ENCODE data around the gene IQCC.

IQCC gene

GRCh38 chr1:32198237-32199042 is 7.0 kb upstream of the IQCC start:
- TF ChIP-seq, protein P1, sequence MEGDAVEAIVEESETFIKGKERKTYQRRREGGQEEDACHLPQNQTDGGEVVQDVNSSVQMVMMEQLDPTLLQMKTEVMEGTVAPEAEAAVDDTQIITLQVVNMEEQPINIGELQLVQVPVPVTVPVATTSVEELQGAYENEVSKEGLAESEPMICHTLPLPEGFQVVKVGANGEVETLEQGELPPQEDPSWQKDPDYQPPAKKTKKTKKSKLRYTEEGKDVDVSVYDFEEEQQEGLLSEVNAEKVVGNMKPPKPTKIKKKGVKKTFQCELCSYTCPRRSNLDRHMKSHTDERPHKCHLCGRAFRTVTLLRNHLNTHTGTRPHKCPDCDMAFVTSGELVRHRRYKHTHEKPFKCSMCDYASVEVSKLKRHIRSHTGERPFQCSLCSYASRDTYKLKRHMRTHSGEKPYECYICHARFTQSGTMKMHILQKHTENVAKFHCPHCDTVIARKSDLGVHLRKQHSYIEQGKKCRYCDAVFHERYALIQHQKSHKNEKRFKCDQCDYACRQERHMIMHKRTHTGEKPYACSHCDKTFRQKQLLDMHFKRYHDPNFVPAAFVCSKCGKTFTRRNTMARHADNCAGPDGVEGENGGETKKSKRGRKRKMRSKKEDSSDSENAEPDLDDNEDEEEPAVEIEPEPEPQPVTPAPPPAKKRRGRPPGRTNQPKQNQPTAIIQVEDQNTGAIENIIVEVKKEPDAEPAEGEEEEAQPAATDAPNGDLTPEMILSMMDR (IDR thresholded peaks at IDR 0.05; ENCODE audit: poor library complexity, severe bottlenecking), result no peak
- H3K27me3 ChIP-seq (ENCODE audit: insufficient read depth, poor library complexity, severe bottlenecking), result no peaks in the 10 kb centered on the region
- ATAC-seq (ENCODE audit: low read depth) (no peak), DNase-seq (ENCODE audit: low spot score) (no peak)
- no peak overlapping the region for H3K4me3 ChIP-seq (ENCODE audit: severe bottlenecking)
- H3K27ac ChIP-seq (ENCODE audit: poor library complexity, severe bottlenecking), result no peak overlapping the region
- no peaks in the 10 kb centered on the region for H3K9me3 ChIP-seq (ENCODE audit: severe bottlenecking)
- H3K36me3 ChIP-seq (ENCODE audit: low read depth), result peaks cover 36% of the 10 kb centered on the region
- no peaks in the 10 kb centered on the region for H3K4me1 ChIP-seq (ENCODE audit: insufficient read depth, poor library complexity, severe bottlenecking)

GRCh38 chr1:32199043-32199716 is 6.3 kb upstream of the IQCC start:
- Histone ChIP-seq H3K27ac (ENCODE audit: poor library complexity, severe bottlenecking) (peak overlapping the region; percentile 18), H3K36me3 (ENCODE audit: low read depth) (peaks cover 28% of the 10 kb centered on the region), H3K9me3 (ENCODE audit: severe bottlenecking) (no peaks in the 10 kb centered on the region), H3K4me1 (ENCODE audit: insufficient read depth, poor library complexity, severe bottlenecking) (no peaks in the 10 kb centered on the region), H3K4me3 (ENCODE audit: severe bottlenecking) (no peak overlapping the region), H3K27me3 (ENCODE audit: insufficient read depth, poor library complexity, severe bottlenecking) (no peaks in the 10 kb centered on the region)
- TF ChIP-seq, protein P1 (IDR thresholded peaks at IDR 0.05; ENCODE audit: poor library complexity, severe bottlenecking), result no peak
- ATAC-seq (ENCODE audit: low read depth) (no peak), DNase-seq (ENCODE audit: low spot score) (no peak)

GRCh38 chr1:32199717-32200072 is 5.8 kb upstream of the IQCC start:
- H3K4me3 ChIP-seq (ENCODE audit: severe bottlenecking), result no peak overlapping the region
- DNase-seq (ENCODE audit: low spot score) (no peak), ATAC-seq (ENCODE audit: low read depth) (no peak; the same call in 2 of the 3 replicates)
- no peaks in the 10 kb centered on the region for H3K9me3 ChIP-seq (ENCODE audit: severe bottlenecking)
- H3K4me1 ChIP-seq (ENCODE audit: insufficient read depth, poor library complexity, severe bottlenecking), result no peaks in the 10 kb centered on the region
- TF ChIP-seq, protein P1 (IDR thresholded peaks at IDR 0.05; ENCODE audit: poor library complexity, severe bottlenecking), result no peak
- H3K27me3 ChIP-seq (ENCODE audit: insufficient read depth, poor library complexity, severe bottlenecking), result no peaks in the 10 kb centered on the region
- peak overlapping the region; percentile 18 for H3K27ac ChIP-seq (ENCODE audit: poor library complexity, severe bottlenecking)
- peaks cover 23% of the 10 kb centered on the region for H3K36me3 ChIP-seq (ENCODE audit: low read depth)

DNA sequence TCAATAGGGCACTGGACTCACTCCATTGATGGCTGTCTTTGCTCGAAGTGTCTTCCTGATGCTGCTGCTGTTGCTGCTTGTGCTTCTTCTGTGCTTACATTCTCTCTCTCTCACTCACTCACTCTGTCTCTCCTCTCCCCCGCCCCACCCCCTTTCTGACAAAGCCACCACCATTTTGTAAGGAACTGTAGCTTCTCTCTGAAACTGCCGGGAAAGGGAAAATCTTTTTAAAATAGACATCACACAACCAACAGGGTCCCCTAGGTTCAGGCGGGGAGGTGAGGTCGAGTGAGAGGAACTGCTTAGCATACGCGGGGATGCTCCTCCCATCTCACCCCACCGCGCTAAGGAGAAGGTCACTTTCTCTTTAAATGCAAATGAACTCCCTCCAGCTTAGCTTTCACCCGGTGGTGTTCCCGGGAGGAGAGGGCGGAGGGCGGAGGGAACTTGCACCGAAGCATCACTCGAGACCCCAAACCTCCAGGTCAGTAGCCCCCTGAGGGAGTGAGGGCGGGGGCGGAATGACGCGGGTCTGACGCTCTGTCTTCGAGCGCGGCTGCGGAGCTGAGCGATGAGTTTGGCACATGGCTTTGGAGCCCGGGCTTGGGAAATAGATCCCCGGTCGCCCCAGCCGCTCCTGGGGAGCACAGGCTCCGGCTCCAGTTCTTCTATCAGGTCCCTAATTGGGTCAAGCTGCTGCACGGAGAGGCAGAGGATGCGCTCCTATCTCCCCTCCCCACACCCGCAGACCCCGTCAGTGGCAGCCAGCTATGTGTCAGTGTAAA is 5.1 kb upstream of the IQCC start, which contains the start of gene CCDC28B:
Gene CCDC28B, plus strand, starts transcription at position 370 of the 785 bp plus-strand sequence. CDS start 1,341 bp downstream, outside the sequence.
- peak within 1 kb of the TSS; percentile 41 for H3K4me3 ChIP-seq (ENCODE audit: severe bottlenecking)
- peaks cover 17% of the 10 kb centered on the region for H3K36me3 ChIP-seq (ENCODE audit: low read depth)
- TF ChIP-seq, protein P1 (IDR thresholded peaks at IDR 0.05; ENCODE audit: poor library complexity, severe bottlenecking), result no peak
- H3K27me3 ChIP-seq (ENCODE audit: insufficient read depth, poor library complexity, severe bottlenecking), result no peaks in the 10 kb centered on the region
- peak; percentile 26 for ATAC-seq (ENCODE audit: low read depth)
- no peaks in the 10 kb centered on the region for H3K9me3 ChIP-seq (ENCODE audit: severe bottlenecking)
- peak within 1 kb of the TSS; percentile 18 for H3K27ac ChIP-seq (ENCODE audit: poor library complexity, severe bottlenecking)
- DNase-seq (ENCODE audit: low spot score), result no peak
- no peaks in the 10 kb centered on the region for H3K4me1 ChIP-seq (ENCODE audit: insufficient read depth, poor library complexity, severe bottlenecking)

Data from RWPE2 (cell line).